ENCODE data around the gene PREX1.

The PREX1 gene

DNA sequence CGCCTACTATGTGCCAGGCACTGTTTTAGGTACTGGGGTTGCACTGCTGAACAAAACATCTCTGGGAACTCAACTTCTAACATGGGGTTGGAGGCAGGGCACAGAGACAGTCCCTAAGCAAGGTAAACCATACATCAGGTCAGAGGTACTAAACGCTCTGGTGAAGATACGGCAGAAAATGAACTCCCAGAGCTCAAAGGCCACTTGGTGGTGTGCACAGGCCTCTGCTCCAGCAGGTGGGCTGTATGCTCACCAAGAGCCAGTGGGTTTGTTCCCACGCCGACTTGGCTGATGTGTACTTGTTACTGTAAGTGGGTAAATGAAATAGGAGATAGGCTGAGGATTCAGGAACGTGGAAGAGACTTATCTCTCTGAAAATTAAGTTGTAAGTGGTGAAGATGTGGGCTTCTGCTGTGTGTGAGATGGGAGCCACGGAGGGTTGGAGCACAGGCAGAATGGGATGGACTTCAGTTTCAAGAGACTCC is 133.4 kb downstream of the PREX1 start:
- DNase-seq, result no peak

DNA sequence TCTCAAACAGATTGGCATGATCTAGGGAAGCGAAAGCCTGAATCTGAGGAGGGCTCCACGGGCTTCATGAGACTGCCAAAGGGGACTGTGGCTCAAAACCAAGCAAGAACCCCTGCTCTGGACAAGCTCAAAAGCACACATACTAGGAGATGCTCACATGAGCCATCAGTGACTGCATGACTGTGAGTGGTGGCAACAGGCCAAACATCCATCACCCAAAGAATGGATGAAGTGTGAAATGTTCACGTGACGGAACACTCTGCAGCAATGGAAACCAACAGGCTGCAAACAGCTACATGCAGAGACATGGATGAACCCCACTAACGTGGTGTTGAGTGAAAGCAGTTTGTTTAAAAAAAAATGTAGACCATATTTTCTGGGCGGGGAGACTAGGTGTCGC is 136.3 kb downstream of the PREX1 start:
- DNase-seq, result no peak

DNA sequence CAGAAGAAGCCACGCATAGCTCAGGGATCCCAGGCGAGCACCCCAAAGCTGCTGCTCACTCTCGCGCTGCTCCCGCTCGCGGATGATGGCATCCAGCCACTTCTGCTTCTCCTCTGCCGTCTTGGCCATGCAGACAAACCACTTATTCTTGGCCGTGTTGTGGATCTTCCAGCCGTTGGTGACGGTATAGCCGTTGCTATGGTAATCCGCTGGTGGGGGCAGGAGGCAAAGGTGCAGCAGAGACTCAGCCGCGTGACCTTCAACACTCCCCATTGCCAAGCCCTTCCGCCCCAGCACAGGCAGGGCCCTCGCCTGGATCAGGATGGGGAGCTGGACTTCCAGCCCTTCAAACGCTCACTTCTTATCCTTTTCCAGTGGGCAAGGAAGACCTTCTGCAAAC is 136.9 kb downstream of the PREX1 start:
- no peak for DNase-seq

DNA sequence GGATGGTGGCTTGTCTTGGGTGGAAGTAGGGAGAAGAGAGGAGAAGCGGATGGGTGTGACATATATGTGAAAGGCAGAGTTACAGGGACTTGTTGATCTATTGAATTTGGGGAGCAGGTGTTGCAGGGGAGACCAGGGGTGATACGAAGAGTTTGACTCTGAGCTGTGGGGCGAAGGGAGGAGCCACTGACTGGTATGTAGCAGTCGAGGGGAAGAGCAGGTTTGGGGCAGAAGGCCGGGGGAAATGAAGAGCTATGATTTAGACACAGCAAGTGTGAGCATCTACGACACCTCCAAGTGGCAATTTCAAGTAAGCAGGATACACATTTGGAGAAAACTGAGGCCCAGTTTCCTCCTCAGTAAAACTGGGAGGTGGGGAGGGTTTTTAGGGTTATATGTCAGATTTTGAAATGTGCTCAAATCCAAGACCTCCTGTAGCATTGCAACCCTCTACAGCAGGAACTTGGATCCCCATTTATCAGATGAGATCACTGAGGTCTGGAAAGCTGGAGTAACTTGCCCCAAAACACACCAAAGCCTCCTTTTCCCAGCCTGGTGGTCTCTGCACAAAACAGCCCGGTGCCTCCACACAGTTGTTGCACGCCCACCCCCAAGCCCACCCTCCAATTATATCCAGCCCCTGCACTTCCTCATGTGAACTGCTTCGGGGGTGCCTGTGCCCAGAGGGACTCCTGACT is 137.8 kb downstream of the PREX1 start:
- DNase-seq, result no peak

DNA sequence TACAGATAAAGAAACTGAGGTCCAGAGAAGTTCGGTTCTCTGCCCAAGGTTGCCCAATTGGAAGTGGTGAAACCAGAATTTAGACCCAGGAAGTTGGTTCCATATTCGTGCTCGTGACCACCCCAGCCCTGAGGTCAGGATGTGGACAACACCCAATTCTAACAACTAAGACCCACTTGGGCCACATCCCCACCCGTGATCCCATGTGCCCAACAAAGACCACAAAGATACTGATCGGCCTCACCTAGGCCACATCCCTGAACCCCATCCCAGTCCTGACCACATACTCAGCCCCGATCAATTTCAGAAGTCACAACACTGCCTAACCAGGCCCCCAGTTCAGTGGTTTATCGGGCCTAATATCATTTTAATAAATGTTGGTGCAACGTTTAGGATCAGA is 138.4 kb downstream of the PREX1 start:
- no peak for DNase-seq

DNA sequence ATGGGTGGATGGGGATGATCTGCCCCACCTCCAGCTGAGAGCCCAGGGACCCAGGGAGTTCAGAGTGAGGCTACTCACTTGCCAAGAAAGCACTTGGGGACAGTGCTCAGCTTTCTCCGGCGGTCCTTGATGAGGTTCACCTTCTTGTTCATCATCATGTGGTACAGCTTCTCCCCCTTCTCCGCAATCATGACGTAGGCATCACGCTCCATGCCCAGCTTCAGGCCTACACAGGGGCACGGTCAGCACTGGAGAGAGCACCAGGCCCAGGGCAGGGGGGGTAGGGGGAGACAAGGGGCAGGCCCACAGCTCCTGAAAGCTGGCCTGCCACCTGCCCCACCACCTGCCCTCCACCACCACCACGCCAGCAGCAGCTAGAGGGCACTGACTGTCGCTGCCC is 139.2 kb downstream of the PREX1 start:
- no peak for DNase-seq

DNA sequence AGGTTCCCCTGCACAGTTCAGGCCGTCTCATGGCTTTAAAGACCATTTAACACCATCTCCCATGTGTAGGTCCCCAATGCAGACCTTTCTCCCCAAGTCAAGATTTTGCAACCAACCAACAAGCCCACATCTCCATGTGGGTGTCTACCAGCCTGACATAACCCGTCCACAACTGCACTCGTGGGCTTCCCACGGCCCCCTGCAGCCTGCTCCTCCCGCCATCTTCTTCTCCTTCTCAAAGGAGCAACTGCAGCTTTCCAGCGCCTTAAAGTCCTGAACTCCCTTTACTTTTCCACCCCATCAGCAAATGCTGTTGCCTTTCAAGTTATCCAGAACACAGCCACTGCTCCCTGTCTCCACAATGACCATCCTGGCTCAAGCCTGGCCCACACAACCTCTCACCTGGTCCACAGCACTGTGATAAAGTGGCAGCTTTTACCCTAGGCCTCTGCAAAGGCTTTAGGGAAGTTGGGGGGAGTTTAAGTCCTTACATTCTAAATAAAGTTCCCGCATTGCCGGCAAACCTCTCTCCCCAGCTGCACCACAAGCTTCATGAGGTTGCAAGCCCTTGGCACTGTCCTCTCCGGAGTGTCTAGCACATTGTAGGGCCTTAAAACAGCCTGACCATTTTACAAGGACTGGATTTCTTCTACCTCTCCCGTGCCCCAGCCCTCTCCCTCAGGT is 140.5 kb downstream of the PREX1 start:
- no peak for DNase-seq

DNA sequence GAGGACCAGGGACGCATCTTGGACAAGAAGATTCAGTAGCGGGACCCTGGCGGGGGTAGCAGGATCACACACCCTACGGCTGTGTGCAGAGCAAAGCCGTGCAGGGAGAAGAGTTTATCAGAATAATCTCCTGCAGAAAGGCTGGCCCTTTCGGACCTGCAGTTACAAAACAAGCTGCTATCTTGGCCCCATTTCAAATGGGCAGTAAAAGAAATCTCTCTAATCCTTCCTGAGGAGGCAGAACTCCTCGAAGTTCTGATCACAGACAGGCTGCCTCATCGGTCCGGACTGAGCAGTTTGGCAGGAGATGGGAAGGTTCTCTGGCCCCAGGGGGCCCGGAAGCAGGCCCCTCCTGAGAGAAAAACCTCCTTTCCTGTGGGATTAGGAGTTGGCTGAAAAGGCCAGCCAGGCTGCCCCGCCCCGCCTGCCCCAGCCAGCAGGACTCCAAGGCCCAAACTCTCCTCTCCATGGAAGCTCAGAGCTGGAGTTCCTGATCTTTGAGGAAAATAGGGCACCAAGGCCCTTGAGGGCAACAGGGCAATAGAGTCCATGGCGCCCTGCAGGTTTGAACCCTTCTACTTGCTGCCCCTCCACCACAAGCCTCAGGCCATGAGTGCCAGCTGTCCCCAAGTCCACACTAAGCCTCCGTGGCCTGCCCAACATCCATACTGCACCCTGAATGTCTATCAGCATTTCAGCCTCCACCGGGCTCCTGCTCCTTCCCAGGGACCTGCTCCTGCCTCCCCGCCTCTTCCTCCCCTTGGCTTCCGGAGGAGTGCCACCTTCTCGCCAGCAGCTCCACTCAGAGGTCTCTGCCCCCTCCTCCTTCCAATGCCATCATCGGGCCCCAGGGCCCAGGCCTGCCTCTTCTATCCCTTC is 141.3 kb downstream of the PREX1 start:
- no peak for DNase-seq

DNA sequence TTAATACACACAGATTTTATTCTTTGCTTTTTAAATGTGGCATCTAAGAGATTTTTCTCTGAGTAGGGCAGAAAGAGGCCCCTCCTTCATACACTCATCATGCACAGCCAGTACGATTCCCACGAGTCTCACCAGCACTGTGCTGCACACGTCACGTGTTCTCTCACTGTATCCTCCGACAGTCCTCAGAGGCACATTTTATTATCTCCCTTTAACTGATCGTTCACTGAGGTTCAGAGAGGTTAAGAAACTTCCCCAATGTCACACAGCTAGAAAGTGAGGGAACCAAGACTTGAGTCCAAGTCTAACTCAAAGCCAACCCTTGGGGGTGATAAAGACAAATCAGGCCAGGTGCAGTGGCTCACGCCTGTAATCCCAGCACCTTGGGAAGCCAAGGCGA is 142.5 kb downstream of the PREX1 start:
- no peak for DNase-seq

DNA sequence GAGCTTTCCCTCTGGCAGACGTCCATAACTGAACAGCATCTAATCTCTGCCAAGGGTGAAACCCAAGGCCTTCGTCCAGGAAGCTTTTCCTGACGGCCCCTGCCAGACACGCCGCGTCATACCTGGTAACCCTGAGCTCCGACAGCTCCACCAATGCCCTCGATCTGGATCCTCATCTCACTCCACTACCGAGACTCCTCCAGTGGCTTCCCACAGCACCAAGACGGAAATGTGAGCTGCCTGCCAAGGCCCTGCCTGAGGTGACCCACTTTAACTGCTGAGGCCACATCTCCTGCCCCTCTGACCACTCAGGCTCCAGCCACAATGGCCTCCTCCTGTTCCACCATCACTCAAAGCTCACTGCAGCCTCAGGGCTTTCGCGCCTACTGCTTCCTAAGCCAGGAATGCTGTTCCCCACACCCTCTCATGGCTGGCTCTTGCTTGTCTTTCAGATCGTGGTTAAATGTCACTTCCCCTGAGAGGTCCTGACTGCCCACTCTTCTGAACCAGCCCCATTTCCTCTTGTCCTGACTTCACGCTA is 143.2 kb downstream of the PREX1 start:
- no peak for DNase-seq

DNA sequence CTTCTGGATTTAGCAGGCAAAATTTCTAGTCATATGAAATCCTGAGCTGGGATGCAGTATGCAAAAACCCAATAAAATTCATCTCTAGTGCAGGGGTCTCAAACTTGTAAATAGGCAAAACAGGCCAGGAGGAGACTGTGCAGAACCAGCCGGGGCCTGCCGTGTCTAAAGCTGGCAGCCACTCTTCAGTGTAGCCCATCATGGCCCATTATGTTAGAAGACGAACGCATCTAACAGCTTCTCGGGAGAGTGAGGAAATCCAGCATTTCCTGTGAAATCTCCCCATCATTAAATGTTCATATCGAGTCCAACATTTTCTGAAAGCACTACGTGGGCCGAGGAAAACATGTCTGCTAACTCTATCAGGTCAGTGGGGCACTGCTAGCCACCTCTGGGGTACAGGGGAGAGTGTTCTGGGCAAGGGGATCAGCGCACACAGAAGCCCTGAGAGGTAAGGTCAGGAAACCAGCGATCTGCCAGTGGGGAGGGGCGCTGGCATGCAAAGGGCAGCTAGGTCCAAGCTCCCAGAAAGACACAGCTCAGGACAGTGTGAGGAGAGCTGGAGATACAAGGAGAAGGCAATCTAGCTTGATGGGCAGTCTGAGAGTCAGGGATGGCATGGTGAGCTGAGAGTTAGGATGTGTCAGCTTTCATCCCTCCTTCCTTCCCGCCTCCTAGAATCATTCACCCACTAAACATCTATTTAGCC is 144.2 kb downstream of the PREX1 start:
- DNase-seq, result no peak

DNA sequence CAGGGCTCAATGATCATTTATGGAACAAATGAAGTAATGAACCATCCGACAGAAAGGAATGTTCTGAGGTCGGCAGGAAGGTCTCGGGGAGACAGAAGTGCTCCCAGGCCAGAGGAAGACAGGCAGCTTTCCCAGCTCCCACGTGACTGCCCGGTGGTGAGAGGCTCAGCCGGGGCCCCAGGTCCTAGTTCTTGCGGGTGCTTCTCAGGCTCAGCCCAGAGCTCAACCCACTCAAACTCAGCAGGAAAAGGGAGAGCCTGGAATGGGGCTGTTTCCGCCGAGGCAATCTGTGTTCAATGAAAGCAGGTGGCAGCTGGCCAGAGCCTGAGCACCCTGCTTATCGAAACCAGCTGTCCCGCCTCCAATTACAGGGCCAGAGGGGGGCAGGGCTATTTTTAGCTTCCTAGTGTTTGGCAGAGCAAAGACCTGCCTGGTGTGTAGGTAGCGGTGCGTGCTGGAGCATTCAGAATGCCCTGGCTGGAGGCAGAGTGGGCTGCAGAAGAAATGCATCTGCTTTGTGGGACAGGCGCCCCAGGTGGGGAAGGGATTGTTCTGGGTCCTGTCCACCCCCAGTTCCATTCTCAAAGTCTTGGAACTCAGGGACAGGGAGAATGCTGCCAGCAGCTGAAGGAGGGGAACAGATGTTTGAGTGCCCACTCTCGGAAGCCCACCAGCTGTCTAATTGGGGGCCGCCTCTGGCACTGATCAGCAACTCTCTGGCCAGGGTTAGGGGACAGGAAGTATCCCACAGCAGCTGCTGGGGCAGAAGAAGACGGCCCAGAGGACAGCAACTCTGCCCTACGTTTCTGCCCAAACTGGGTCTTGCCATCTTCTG is 145.1 kb downstream of the PREX1 start:
- DNase-seq, result no peak

DNA sequence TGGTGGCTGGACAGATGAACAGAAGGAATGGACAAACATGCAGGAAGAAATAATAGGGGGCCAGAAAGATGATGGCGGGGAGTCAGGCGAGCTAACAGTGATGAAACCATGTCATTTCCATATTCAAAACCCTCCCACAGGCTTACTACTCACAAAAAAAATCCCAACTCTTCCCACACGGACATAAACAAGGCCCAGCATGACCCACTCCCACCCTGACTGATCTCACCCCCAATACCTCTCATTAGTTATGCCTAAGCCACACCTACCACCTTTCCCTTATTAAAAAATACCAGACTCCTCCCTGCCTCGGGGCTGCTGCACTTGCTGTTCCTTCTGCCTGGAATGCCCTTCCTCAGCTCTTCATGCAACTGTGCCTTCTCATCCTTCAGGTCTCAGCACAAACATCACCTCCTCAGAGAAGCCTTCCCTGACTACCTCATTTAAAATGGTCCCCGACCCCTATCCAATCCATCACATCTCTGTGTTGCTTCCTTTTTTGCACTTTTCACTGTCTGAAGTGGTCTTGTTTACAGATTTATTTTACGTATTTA is 145.8 kb downstream of the PREX1 start:
- DNase-seq, result no peak

DNA sequence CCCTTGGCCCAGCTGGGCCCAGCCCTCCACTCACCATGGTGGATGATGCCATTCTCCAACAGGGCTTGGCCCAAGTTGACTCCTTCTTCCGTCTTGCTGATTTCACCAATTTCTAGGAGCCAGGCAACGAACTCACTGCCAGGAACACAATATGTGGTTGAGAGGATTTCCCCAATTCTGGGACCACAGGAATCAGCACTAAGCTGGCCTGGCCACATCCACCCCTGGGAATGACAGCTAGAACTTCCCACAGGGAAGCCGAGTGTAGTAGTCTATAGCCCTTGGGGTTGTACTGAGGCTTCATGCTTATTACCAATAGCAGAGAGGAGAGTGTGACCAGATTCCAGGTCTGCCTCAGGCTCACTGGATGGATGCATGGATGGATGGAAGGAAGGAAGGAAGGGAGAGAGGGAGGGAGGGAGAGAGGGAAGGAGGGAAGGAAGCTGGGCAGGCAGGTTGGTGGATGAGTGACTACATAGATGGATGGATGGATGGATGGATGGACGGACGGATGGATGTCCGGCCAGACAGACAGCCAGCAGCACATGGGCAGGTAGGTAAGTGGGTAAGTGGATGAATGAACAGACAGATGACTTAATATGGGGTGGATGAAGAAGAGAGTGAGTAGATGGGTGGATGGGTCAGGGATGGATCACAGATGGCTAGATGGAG is 146.5 kb downstream of the PREX1 start:
- DNase-seq, result no peak

DNA sequence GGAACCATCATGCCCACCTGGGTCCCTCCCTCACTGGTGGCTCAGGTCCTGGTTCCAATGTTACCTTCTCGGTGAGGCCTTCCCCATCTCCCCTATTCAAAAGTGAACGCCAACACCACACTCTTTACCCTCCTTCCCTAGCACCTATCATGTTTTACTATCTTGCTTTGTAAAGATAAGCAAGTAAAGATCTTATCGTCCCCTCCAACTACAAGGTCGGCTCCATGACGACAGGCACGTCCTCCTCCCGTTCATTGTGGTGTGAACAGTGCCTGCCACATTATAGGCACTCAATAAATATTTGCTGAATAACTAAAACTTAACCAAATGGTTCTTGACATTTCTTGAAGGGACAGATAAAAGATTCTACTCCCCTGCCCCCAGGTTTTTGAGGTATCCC is 147.1 kb downstream of the PREX1 start:
- no peak for DNase-seq

DNA sequence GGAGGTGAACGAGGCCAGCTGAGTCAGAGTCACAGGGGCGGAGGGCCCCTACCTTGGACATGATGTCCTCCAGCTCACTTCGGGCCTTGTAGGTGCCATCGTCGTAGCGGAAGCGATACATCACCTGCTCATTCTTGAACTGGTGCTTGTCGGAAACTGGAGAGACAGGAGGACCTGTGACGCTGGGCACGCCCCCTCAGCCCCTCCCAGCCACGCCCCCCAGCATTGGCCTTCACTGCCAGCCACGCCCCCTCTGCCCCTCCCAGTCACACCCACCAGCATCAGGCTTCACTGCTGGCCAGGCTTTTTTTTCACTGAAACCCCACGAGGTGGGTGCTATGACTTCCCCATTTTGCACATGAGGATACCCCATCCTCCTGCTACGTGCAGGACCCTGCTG is 148.2 kb downstream of the PREX1 start:
- no peak for DNase-seq

DNA sequence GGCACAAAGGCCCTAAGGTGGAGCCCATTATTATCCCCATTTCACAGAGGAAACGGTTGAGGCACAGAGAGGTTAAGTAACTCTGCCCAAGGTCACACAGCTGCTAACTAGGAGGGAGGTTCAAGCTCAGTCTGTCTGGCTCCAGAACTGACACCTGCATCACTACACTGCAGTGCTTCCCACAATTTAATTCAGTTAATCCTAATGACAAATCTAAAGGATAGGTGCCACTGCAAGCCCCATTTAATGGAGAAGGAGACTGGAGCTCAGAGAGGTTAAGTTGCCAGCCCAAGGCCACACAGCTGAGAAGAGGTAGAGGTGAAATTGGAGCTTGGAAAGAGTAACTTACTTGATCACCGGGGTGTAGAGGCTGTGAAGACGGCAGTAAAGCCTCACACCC is 148.8 kb downstream of the PREX1 start:
- DNase-seq, result no peak

DNA sequence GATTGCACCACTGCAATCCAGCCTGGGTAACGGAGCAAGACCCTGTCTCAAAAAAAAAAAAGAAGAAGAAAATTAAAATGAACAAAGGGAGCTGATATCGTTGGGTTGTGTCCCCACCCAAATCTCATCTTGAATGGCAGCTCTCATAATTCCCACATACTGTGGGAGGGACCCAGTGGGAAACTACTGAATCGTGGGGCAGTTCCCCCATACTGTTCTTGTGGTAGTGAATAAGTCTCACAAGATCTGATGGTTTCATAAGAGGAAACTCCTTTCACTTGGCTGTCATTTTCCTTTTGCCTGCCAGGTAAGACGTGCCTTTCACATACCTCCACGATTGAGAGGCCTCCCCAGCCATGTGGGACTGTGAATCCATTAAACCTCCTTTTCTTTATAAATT is 149.4 kb downstream of the PREX1 start:
- DNase-seq, result no peak

DNA sequence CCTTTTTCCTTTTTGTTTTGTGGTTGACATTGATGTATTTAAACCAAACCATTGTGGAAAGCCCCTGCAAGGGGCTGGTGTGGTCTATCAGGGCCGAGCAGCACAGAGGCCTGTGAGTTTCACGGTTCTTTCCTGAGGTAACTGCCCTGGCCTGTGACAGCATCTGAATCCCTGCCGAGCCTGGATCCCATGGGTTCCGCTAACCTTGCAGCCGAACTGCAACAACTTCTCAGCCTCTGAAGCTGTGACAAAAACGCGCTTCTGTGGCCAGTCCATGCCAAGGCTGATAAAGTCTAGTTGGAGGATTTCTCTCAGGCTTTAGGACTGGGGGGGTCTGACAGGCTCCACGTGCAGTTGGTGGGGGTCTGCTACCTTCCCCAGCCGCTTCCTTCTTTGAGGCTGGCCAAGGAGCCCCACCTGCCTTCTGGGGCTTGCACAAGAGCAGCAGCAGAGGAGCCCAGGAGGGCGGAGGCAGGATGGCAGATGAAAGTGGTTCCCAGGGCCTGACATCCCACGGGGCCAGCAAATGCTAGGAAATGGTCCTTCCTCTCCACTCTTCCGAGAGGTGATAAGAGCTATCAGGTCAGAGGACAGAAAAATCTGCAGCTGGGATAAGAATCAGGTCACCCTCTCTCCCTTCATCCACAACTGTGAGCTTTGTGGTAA is 150.9 kb downstream of the PREX1 start:
- DNase-seq, result no peak

DNA sequence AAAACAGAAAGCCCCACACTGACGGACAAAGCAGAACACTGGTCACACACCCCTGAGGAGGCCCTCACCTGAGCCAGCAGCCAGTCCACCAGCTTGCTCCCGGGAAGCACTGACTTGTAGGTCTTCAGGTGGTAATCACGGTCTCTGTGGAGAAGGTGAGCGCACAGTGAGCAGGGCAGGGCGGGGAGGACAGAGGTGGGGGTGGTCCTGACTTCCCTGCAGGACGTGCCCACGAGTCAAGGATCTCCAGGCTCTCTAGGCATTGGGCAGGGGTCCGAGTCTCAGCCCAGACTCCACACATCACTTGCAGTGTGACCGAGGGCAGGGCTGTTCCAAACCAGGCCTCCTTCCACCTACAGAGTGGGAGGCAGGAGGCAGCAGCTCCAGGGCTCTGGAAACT is 151.7 kb downstream of the PREX1 start:
- DNase-seq, result no peak
